Psoas muscle (tissue), 8 donors: ENCODE results near the gene TAC3. TPM values are rescaled to one million over a fixed set of nuclear protein-coding genes. Genes with fewer than 3 reads are reported as not detected.

Experiments
- ATAC-seq, 4 donors: fragments of 200-7000 bp; cut with Tn5 transposase; one replicate each; pipeline ENCODE4 v1.9.1; 2020; ENCODE audit warnings: moderate library complexity in 3 of 4, mild to moderate bottlenecking in 2 of 4
- DNase-seq, 2 donors: peaks; one replicate each; pipeline ENCODE4 v3.0.0-alpha.2; 2020
- H3K27ac ChIP-seq: fragments of 200-600 bp; one replicate; pipeline ENCODE4 v1.8.0; 2022
- H3K27me3 ChIP-seq, 3 donors: fragments of 200-600 bp in 1 of 3; one replicate each; pipeline versions ENCODE4 v1.6.1 to v1.8.0; 2013 to 2022; ENCODE audit warnings: low read length in 2 of 3, mild to moderate bottlenecking in 2 of 3, moderate library complexity in 1 of 3; ENCODE audit not compliant: insufficient read depth in 3 of 3
- H3K36me3 ChIP-seq, 2 donors: fragments of 200-600 bp in 1 of 2; one replicate each; pipeline versions ENCODE4 v1.6.1 to v1.8.0; 2013 to 2022; ENCODE audit warnings: low read depth in 1 of 2, mild to moderate bottlenecking in 1 of 2, moderate library complexity in 1 of 2; ENCODE audit not compliant: insufficient read depth in 1 of 2
- H3K4me1 ChIP-seq: fragments of 200-600 bp; one replicate; pipeline ENCODE4 v1.8.0; 2022
- H3K4me3 ChIP-seq: fragments of 200-600 bp; one replicate; pipeline ENCODE4 v1.8.0; 2022; ENCODE audit warnings: mild to moderate bottlenecking
- H3K9me3 ChIP-seq: fragments of 200-600 bp; one replicate; pipeline ENCODE4 v1.8.0; 2022
- WGBS, 3 donors: extraction: QIAGEN DNeasy Blood & Tissue Kit; methylation state at CpG; one replicate each; pipeline versions ENCODE4 v1.1.6 to v1.1.7; 2013; 5-methylcytosine and 5-hydroxymethylcytosine counted together
- intact Hi-C, 2 donors: fragments of 100-400 bp; cut with DNase I; formaldehyde crosslinking; loops; one replicate each; pipeline versions ENCODE4 v1.11.0 to v1.14.2; 2022
- polyA plus RNA-seq, 3 donors: library from polyadenylated mRNA; stranded (reverse); fragments of 200-250 nt; gene quantifications; one replicate each; pipeline ENCODE4 v1.2.3, GENCODE V29; 2013
- total RNA-seq, 4 donors: library from RNA; stranded (reverse); fragmentation: NEBNext Ultra II Directional in 2 of 4; extraction: Animal tissue kit (Norgen Biotek cat#: 25700) in 2 of 4; gene quantifications; one replicate each; pipeline versions ENCODE4 v1.2.1 to v1.2.4, GENCODE V29; 2021 to 2023
- TF ChIP-seq, protein P1 (sequence below): fragments of 200-600 bp; IDR thresholded peaks from one replicate; pipeline ENCODE4 v1.8.0; 2022; ENCODE audit warnings: antibody characterized with exemption
- donor health status: healthy with polysubstance abuse.
- donor health status: DM: no; HTN: no; CAD: no; lungs with moderate emphysema.
- donor health status: Bipolar disorder and iron deficiency.
- donor health status: healthy.
- donor health status: DM: yes; HTN: yes; CAD: no.
- donor health status: DM: no; HTN: no; CAD: no.
- donor health status: DM: no; HTN: no; CAD: no.
- donor health status: DM: yes; HTN: yes; CAD: no.

TAC3 gene
- total and polyA plus RNA-seq, 7 donors = 0.09 TPM; not detected in 6

DNA sequence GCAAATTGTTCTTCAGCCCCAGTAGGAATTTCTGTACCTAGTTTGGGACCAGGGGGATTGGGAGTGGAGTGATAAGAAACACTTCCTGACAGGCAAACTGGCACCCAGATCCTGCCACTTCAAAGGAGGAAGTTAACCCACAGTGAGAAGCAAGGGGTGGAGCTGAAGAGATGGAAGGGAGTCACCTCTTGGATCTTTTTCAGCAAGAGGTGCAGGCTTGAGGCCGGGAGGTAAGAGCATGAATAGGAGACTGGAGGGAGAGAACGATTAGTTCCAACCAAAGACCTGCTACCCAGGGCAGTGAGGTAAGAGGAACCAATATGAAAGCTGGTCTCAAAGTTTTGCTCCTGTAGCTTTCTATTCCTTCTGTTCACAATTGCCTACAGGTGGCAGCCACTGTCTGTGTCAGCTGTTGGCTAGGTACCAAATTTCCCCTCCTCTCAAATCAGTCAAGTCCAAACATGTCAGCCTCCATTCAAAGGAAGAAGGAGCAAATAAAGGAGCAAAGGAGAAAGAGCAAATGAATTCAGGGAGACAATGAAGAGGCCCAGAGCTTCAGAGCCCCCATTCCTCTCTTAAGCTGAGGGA is 14.9 kb upstream of the TAC3 start:
- Histone ChIP-seq H3K27me3 (peaks cover 0 to 4% (median 0%) of the 10 kb centered on the region in 3 donors), H3K27ac (no peak overlapping the region), H3K36me3 (no peaks in the 10 kb centered on the region), H3K4me1 (no peaks in the 10 kb centered on the region), H3K9me3 (no peaks in the 10 kb centered on the region), H3K4me3 (no peak overlapping the region)
- DNase-seq (no peak), ATAC-seq (no peak)
- TF ChIP-seq, protein P1, sequence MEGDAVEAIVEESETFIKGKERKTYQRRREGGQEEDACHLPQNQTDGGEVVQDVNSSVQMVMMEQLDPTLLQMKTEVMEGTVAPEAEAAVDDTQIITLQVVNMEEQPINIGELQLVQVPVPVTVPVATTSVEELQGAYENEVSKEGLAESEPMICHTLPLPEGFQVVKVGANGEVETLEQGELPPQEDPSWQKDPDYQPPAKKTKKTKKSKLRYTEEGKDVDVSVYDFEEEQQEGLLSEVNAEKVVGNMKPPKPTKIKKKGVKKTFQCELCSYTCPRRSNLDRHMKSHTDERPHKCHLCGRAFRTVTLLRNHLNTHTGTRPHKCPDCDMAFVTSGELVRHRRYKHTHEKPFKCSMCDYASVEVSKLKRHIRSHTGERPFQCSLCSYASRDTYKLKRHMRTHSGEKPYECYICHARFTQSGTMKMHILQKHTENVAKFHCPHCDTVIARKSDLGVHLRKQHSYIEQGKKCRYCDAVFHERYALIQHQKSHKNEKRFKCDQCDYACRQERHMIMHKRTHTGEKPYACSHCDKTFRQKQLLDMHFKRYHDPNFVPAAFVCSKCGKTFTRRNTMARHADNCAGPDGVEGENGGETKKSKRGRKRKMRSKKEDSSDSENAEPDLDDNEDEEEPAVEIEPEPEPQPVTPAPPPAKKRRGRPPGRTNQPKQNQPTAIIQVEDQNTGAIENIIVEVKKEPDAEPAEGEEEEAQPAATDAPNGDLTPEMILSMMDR = no peak
- intact Hi-C loops = no loop called here
- WGBS, 3 donors = 39 to 50% (median 48%) methylated on average over 2 of the region's 2 CpGs

DNA sequence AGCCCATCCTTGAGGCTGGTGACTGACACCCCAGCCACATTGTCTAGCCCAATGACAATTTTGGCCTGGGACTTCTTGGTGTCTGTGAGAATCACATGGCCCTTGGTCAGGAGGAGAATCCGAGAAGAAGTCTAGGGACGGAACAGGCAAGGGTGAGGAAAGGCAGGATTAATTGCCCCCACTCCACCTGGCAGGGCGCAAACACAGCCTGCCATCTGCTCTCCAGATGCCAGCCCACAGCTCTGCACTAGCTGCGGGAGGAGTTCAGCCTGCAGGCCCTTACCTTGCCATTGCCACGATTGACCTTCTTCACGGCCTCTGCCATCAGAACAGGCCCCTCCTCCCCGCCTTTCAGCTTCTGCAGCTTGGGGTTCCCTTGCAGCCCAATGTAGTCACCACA is 13.1 kb upstream of the TAC3 start:
- H3K4me3 ChIP-seq = no peak overlapping the region
- H3K36me3 ChIP-seq = no peaks in the 10 kb centered on the region
- H3K4me1 ChIP-seq = no peaks in the 10 kb centered on the region
- intact Hi-C loops = no loop called here
- TF ChIP-seq, protein P1 = no peak
- no peak for DNase-seq
- ATAC-seq = no peak
- no peaks in the 10 kb centered on the region for H3K9me3 ChIP-seq
- peaks cover 0 to 4% (median 0%) of the 10 kb centered on the region in 3 donors for H3K27me3 ChIP-seq
- no peak overlapping the region for H3K27ac ChIP-seq
- 85 to 91% (median 90%) methylated on average over 7 of the region's 7 CpGs for WGBS, 3 donors

DNA sequence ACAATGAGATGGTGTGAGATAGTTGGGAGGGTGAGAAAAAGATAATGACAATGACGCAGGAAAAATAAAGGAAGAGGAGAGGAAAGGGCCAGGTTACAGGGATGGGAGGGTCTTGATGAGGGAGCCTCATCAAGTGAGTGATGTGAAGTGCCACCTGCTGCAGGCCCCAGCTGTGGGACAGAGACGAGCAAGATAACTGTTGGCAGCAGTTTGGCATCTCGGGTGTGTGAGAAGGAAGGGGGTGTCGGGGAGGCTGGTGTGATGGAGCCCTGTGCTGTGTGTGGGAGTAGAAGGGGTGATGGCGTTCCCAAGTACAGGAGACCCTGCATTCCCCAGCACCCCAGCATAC is 11.4 kb upstream of the TAC3 start:
- TF ChIP-seq, protein P1 = no peak
- WGBS, 3 donors = 41 to 59% (median 44%) methylated on average over 4 to 5 of the region's 5 CpGs
- ATAC-seq (no peak), DNase-seq (no peak)
- Histone ChIP-seq H3K4me1 (no peaks in the 10 kb centered on the region), H3K4me3 (no peak overlapping the region), H3K27me3 (peaks cover 0 to 4% (median 0%) of the 10 kb centered on the region in 3 donors), H3K9me3 (no peaks in the 10 kb centered on the region), H3K36me3 (no peaks in the 10 kb centered on the region), H3K27ac (no peak overlapping the region)
- intact Hi-C loops = no loop called here

DNA sequence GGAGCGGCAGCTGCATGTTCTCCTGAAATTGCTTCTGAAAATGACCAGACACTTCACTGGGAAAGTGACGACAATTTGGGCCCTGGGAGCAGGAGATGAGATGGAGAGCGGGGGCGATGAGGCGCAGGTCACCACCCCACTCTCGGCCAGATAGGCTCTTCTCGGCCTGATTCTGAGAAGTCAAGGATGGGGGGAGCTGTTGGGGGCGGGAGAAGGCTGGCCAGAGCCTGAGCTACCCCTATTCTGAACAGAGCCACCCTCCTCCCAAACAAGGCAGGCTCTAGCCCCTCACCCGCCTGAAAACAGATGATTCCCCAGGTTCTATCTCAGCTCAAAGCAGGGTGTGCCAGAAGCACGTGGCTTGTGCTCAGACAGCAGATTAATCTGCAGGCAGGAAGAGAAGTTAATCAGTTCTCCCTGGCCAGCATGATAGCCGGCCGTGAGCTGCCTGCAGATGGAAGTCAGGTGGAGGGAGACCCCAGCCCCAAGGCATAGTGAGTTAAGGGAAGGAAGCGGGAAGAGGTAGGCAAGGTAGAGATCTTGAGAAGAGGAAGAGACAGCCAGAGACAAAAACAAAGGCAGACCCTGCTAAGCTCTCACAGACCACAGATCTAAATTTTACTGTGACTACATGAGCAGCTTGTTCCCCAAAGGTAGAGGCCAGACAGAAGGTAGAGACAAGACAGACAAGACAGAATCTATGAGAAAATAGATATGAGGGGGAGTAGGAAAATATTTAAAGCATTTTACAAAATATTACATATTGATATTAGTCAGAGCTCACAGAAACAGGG is 10.9 kb upstream of the TAC3 start:
- intact Hi-C loops = no loop called here
- no peaks in the 10 kb centered on the region for H3K4me1 ChIP-seq
- H3K9me3 ChIP-seq = no peaks in the 10 kb centered on the region
- DNase-seq = no peak
- no peak for ATAC-seq
- 41 to 62% (median 58%) methylated on average over 10 to 13 of the region's 13 CpGs for WGBS, 3 donors
- H3K27me3 ChIP-seq = peaks cover 0 to 4% (median 0%) of the 10 kb centered on the region in 3 donors
- no peak overlapping the region for H3K27ac ChIP-seq
- H3K4me3 ChIP-seq = no peak overlapping the region
- no peaks in the 10 kb centered on the region for H3K36me3 ChIP-seq
- TF ChIP-seq, protein P1 = no peak
